ENCODE measurements around the gene NRSN1.

NRSN1 gene

DNA sequence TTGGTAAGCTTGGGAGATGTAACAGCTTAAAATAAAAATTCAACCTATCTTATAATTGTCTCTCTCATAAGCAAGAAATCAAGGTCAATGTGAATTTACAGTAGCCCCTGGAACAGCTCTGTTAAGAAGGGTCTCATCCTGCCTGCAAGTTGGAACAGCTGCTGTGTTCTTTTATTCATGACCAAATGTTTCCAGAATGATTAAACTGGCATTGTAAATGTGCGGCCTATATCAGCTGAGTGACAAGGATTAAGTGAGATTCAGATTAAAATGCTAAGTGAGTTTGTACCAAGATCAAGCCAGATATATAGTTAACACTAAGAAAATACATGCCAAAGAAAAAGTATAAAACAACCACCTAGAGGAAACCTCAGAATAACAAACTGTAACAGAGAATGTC is 45.3 kb upstream of the NRSN1 start:
- H3K27ac ChIP-seq (replicated peaks) = no peak overlapping the region
- H3K4me3 ChIP-seq (replicated peaks; ENCODE audit: insufficient read depth, low read length) = no peak overlapping the region
- TF ChIP-seq GABPA (IDR thresholded peaks at IDR 0.05; ENCODE audit: low read depth) = no peak
- TF ChIP-seq, protein P1, sequence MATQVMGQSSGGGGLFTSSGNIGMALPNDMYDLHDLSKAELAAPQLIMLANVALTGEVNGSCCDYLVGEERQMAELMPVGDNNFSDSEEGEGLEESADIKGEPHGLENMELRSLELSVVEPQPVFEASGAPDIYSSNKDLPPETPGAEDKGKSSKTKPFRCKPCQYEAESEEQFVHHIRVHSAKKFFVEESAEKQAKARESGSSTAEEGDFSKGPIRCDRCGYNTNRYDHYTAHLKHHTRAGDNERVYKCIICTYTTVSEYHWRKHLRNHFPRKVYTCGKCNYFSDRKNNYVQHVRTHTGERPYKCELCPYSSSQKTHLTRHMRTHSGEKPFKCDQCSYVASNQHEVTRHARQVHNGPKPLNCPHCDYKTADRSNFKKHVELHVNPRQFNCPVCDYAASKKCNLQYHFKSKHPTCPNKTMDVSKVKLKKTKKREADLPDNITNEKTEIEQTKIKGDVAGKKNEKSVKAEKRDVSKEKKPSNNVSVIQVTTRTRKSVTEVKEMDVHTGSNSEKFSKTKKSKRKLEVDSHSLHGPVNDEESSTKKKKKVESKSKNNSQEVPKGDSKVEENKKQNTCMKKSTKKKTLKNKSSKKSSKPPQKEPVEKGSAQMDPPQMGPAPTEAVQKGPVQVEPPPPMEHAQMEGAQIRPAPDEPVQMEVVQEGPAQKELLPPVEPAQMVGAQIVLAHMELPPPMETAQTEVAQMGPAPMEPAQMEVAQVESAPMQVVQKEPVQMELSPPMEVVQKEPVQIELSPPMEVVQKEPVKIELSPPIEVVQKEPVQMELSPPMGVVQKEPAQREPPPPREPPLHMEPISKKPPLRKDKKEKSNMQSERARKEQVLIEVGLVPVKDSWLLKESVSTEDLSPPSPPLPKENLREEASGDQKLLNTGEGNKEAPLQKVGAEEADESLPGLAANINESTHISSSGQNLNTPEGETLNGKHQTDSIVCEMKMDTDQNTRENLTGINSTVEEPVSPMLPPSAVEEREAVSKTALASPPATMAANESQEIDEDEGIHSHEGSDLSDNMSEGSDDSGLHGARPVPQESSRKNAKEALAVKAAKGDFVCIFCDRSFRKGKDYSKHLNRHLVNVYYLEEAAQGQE (IDR thresholded peaks at IDR 0.05; ENCODE audit: insufficient replicate concordance, low read depth) = no peak
- TF ChIP-seq SPI1 (IDR thresholded peaks at IDR 0.05; ENCODE audit: borderline replicate concordance, low read depth) = no peak
- no peak for DNase-seq (ENCODE audit: low read depth in 1 of 2, low spot score in 1 of 2)
- H3K27me3 ChIP-seq (ENCODE audit: insufficient read depth, poor library complexity, severe bottlenecking) = no peaks in the 10 kb centered on the region

DNA sequence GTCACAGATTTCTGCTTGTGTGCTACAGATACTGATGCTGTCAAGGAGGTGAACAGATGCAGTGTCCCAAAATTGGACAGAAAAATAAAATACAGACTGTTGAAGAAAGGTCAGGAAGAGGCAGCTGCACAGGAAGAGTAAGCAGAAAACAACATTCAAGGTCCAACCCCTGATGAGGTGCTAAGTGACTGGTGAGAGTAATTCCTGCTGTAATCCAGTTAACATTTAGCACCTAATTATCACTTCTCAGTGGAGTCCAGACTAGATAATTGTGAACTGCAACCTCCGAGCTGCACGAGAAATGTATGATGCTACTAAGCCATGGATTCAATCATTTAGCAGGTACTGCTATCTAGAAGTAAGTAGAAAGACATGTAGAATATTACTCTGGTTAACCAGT is 36.3 kb upstream of the NRSN1 start:
- Histone ChIP-seq H3K4me3 (replicated peaks; ENCODE audit: insufficient read depth, low read length) (no peak overlapping the region), H3K27ac (replicated peaks) (no peak overlapping the region), H3K27me3 (ENCODE audit: insufficient read depth, poor library complexity, severe bottlenecking) (no peaks in the 10 kb centered on the region)
- TF ChIP-seq, protein P2, sequence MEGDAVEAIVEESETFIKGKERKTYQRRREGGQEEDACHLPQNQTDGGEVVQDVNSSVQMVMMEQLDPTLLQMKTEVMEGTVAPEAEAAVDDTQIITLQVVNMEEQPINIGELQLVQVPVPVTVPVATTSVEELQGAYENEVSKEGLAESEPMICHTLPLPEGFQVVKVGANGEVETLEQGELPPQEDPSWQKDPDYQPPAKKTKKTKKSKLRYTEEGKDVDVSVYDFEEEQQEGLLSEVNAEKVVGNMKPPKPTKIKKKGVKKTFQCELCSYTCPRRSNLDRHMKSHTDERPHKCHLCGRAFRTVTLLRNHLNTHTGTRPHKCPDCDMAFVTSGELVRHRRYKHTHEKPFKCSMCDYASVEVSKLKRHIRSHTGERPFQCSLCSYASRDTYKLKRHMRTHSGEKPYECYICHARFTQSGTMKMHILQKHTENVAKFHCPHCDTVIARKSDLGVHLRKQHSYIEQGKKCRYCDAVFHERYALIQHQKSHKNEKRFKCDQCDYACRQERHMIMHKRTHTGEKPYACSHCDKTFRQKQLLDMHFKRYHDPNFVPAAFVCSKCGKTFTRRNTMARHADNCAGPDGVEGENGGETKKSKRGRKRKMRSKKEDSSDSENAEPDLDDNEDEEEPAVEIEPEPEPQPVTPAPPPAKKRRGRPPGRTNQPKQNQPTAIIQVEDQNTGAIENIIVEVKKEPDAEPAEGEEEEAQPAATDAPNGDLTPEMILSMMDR (IDR thresholded peaks at IDR 0.05; ENCODE audit: insufficient read depth, low read length) = no peak
- no peak for TF ChIP-seq GABPA (IDR thresholded peaks at IDR 0.05; ENCODE audit: low read depth)
- TF ChIP-seq, protein P1 (IDR thresholded peaks at IDR 0.05; ENCODE audit: insufficient replicate concordance, low read depth) = no peak
- TF ChIP-seq POLR2AphosphoS5 (IDR thresholded peaks at IDR 0.05; ENCODE audit: low read depth) = no peak
- TF ChIP-seq SPI1 (IDR thresholded peaks at IDR 0.05; ENCODE audit: borderline replicate concordance, low read depth) = no peak
- DNase-seq (ENCODE audit: low read depth in 1 of 2, low spot score in 1 of 2) = no peak

DNA sequence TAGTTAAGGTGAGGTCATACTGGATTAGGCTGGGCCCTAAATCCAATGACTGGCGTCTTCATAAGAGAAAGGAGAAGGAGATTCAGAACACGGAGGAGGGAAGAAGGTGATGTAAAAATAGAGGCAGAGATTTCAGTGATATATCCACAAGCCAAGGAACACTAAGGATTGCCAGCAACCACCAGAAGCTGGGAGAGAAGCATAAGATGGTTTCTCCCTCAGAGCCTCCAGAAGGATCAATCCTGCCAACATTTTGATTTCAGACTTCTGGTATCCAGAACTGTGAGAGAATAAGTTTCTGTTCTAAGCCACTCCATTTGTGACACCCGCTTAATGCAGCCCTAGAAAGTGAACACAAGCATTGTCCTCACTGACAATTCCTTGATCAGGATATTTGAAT is 33.6 kb upstream of the NRSN1 start:
- TF ChIP-seq GABPA (IDR thresholded peaks at IDR 0.05; ENCODE audit: low read depth) = no peak
- TF ChIP-seq, protein P1 (IDR thresholded peaks at IDR 0.05; ENCODE audit: insufficient replicate concordance, low read depth) = no peak
- TF ChIP-seq POLR2AphosphoS5 (IDR thresholded peaks at IDR 0.05; ENCODE audit: low read depth) = no peak
- TF ChIP-seq, protein P2 (IDR thresholded peaks at IDR 0.05; ENCODE audit: insufficient read depth, low read length) = no peak
- no peak for TF ChIP-seq SPI1 (IDR thresholded peaks at IDR 0.05; ENCODE audit: borderline replicate concordance, low read depth)

More for the DNA sequence above, 33.6 kb upstream of the NRSN1 start:
- Histone ChIP-seq H3K4me3 (replicated peaks; ENCODE audit: insufficient read depth, low read length) (no peak overlapping the region), H3K27ac (replicated peaks) (no peak overlapping the region), H3K27me3 (ENCODE audit: insufficient read depth, poor library complexity, severe bottlenecking) (no peaks in the 10 kb centered on the region)
- no peak for DNase-seq (ENCODE audit: low read depth in 1 of 2, low spot score in 1 of 2)
